Activated gamma-delta T cell treated with Interleukin-2 at 50 U/mL for 16 hours (primary cell): Measurements from ENCODE around the gene KCNH1.

Source experiments
- DNase-seq: peaks from one replicate; pipeline ENCODE4 v3.0.0-alpha.2; 2020

Gene KCNH1

DNA sequence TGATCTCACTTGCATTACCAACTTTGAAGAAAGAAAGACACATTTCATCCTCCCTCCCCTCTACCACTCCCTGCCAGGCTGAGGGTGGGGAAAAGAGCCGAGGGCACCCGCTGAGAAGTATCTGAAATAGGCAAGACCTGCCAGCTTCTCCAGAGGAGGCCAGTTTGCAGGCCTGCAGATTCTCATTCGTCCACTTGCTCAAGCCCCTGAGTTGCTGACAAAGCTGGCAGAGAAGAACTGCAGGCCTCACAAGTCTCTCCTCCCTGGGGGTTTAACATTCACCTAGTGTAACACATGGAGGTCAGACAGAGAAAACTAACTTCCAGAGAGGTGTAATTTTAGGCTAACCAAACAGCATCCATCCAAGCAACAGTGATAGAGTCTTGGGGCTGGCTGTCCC lies 428.9 kb downstream of the KCNH1 start:
- no peak for DNase-seq

DNA sequence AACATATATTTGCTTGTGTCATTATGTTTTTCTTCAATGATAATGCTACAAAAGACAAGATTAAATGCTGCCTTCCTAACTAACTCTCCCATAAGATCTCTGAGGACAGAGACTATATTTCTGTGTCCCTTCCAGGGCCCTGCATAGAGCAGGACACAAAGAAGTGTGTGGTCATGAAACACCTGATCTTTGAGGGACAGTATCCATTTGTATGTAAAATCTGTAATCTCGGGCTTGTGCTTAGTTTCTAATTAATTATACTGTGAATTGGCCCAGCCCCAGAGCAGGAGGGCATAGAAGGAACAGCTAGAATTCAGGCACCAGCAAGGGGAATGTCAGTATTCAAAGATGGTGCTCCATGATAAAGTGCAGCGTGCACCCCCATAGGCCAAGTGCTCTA lies 430.4 kb downstream of the KCNH1 start:
- DNase-seq: no peak

DNA sequence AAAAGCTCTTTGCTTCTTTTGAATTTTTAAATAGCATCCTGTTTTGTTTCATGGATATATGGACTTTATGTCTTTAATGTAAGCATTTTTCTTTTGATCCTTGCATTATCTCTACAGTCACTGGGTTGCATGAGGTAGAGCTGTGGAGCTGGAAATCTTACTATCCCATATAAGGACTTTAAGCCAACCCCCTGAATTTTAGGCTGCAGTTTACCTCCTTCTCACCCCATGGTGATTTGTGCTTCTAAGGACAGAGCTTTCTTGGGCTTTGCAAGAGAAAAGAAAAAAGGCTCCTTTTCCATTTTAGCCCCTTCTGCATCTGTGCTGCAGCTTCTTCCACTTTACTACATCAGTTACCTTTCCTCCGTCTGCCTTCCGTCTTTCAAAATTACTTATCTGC lies 431.4 kb downstream of the KCNH1 start:
- no peak for DNase-seq

DNA sequence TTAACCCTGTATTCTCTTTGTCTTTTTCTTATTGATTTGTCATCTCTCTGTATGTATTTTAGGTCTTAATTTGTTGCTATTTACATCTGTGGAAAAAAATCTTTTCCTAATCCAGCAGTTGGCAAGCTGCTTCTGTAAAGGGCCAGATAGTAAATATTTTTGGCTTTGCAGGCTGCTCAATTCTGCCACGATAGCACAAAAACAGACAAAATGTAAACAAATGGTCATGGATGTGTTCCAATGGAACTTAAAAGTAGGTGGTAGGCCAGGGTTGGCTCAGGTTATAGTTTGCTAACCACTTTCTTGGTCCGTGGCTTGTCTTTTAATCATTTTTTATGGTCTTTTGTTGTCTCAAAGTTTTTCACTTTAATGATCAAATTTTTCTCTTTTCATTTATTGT lies 433.4 kb downstream of the KCNH1 start:
- DNase-seq: no peak

DNA sequence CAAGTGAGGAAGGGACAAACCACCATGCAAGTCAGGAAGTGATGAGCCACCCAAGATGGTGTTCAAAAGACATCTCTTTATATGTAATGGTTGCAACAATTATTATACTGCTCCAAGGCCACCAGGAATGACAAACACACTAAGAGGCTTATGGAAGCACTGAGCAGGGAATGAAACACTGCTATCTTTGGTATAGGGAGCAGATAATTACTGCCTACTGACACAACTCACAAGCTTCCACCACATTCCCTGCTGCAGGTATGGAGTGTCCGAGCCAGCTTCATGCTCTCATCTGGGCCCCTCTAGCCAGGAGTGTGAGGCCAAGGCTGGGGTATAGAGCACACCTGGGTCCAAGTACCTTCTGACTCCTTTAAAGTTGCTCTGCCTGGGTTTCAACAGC lies 433.9 kb downstream of the KCNH1 start:
- no peak for DNase-seq

- no peak for DNase-seq
Measured at GRCh38 chr1:210698661-210699060, 435.3 kb downstream of the KCNH1 start.

GRCh38 chr1:210697185-210697584 lies 436.8 kb downstream of the KCNH1 start:
- DNase-seq: no peak

DNA sequence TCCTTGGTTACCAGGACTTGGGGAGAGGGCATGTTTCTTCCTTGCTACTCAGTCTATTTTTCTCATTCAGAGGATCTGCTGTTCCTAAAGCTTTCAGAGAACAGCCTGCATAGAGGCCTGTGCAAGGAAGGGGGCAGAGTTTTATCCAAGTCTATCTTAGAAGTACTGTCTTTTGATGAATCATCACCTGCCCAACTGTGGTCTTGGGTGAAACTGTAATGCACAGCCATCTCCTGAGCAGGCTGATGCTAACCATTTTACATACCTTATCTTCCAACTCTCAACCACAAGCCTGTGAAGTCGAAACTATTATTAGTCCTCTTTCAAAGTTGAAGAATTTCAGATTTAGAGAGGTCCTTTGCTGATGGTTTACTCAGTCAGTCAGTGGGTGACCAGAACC lies 437.2 kb downstream of the KCNH1 start:
- DNase-seq: no peak

- DNase-seq: no peak
Measured at GRCh38 chr1:210695026-210695425, 438.9 kb downstream of the KCNH1 start.

DNA sequence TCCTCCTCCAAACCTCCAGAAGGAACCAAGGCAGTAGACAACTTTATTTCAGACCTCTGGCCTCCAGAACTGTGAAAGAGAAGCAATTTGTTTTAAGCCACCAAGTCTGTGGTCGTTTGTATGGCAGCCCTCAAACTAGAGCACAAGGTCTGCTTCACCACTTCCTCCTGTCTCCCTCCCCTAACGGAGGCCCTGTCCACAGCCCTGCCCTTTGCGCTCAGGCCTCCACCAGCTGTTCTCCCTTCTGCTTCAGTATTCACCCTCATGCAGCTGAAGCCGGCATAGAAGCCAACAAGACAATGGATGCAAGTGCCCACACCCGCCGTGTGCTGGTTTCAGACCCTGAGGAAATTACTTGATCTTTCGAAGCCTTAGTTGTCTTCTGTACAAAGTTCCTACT lies 441.2 kb downstream of the KCNH1 start:
- no peak for DNase-seq

DNA sequence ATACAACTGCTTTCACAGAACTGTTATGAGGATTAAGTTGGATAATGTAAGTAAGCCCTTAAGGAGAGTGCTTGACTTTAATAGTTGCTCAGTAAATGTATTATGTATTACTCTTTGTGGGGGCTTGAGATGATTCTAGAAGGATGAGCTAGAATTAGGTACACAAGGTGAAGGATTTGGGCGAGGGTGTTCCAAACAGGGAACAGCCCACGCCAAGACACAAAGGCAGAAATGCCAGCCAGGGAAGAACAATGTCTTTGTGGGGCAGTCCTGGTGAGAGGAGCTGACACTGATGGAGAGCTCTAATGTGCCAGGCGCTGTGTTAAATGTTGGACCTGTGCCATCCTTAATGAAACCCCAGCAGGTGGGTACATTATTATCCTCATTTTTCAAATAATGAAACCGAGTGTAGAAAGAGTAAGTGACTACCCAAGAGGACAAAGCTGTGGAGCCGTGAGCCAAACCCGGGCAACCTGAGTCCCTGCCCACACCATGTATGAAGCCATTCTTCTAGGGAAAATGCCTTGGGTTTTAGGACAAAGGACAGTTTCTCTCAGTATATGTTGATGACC lies 442.8 kb downstream of the KCNH1 start:
- DNase-seq: no peak

DNA sequence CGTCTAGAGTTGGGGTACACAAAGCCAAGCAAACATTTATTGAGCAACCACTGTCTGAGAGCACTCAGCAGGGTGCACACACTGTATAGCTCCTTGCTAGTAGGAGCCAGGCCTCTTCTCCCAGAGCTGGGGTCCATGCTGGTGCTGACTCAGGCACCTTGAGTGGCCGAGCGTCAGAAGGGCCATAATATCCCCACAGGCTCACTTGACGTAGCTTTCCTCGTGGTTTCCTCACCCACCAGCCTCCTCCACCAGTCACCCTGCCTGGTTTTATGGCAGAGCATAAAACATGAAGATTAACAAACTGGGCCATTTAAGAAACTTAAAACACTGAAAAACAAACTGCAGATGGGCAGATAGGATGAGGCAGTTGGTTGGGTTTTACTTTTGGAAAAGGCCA lies 443.7 kb downstream of the KCNH1 start:
- no peak for DNase-seq

DNA sequence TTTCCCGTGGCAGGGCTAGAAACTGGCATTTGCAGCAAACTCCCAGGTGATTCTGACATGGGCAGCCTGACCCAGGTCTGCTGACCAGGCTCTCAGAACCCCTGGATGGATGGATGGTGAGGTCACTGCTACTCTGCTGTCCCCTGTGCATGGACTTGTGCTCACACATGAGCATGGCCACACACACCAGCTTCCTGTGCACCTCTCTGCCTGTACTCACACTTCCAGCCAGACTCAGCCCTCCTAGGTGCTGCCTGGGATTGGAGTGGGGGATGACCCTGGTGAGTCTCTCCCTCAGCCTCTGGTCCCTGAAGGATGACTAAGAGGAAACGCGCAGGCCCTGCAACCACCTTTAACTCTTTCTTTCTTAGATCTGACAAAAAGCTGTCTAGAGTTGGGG lies 444.1 kb downstream of the KCNH1 start:
- DNase-seq: no peak

GRCh38 chr1:210688512-210689234 lies 445.3 kb downstream of the KCNH1 start:
- no peak for DNase-seq

DNA sequence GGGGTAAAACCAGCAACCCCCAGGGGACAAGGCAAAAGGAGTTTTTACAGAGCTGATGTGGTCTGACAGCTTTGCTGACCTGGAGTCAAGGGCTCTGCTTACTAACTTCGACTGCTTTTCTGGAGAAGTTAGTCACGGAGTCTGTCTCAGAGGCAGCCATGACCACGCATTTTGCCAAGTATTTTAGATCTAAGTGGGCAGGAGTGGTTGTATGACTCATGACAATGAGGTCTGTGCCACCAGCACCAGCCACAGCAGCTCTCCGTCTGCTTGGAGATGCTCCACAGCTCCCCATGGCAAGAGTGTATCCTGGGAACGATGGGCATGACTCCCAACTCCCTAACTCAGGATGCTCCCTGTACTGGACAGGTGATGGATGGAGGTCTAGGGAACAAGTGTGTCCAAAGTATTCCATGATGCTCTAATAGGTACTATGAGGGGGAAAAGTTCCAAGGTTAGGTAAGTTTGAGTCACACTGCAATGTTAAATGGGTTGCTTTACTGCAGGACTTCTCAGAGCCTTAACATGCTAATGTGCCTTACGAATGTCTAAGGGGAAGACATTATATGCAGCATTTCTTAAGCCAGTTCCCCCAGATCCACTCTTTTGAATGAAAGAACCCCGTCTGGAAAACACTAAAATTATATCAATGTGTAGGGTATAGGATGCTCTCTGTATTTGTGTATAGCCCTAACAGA lies 446.2 kb downstream of the KCNH1 start:
- no peak for DNase-seq

- DNase-seq: no peak
Measured at GRCh38 chr1:210686841-210687240, 447.1 kb downstream of the KCNH1 start.

DNA sequence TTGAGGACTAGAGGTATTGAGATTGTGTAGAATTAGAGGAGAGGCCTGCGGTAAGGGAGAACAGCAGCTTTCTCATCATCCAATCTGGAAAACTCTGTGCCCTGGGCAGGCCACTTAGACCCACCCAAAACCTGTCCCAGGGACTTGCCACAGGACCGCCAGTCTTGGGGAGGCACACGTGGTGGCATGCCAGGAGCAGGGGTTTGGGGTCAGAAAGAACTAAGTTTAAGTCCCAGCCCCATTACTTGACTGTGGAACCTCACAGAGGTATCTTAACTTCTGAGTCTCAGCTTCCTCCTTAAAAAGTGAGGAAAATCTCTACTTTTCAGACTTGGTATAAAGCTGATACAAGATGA lies 448.7 kb downstream of the KCNH1 start:
- no peak for DNase-seq

- no peak for DNase-seq
Measured at GRCh38 chr1:210684466-210685294, 449.3 kb downstream of the KCNH1 start.

- no peak for DNase-seq
Measured at GRCh38 chr1:210683403-210684047, 450.4 kb downstream of the KCNH1 start.

DNA sequence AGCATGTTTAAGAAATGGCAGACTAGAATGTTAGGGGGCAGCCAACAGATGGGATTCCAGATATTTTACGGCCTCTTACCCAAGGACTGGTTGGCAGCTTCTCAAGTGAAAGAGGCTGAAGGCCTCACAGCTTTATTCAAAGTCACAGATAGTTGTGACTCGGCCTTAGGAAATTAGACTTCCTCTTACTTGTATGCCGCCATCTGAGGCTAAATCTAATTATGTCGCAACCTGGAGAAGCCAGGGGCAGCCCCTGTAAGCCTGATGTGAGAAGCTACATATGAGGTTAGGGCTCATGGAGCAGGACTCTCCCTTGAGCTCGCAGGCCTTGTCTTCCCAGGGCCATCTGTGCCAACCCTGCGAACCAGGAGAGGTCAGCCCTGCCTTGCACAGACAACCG lies 452.8 kb downstream of the KCNH1 start:
- no peak for DNase-seq

GRCh38 chr1:210678306-210678705 lies 455.6 kb downstream of the KCNH1 start:
- DNase-seq: no peak

DNA sequence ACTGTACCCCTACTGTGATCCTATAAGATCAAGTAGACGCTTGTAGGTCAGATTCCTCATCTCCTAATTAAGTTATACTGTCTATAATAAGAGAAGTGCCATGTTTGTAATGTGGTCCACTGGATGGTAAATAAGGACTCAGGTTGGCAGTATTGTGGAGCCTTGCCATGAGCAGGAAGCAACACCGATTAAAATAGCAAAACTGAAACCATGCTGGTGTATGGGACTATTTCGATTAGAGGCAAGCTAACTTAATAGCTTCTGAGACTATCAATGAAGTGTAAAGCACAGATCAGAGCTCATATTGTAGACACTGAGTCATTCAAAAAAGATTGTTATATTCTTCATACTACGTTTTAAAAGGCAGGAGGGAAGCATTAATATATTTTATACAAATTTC lies 456.4 kb downstream of the KCNH1 start:
- no peak for DNase-seq

DNA sequence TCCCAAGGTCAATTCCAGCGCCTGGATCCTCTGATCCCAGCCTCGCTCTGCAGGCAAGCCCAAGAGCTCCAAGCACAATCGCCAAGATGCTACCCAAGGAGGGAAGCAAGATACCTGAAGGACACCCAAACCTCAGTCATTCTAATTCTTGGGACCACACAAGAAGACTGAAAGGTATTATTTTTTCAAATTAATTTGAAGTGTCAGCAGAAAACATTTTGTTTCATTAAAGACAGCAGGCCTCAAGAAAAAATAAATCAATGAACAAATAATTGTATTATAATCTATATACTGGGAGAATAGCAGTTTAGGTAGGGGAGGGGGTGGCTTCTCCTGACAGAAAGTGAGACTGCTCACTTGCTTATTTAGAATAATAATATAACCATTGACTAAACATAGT lies 457.4 kb downstream of the KCNH1 start:
- DNase-seq: no peak
